A673 (cell line): Measurements from ENCODE around the gene SEPTIN1. TPM values are rescaled to one million over a fixed set of nuclear protein-coding genes. Genes with fewer than 3 reads are reported as not detected.
A peak's percentile ranks its signal among the peaks of the same experiment; 100 is the strongest.

ENCODE experiments used
- BruUV-seq: library from RNA; stranded (reverse); fragments of 400-500 nt; replicated peaks from 2 replicates; lab custom pipeline; 2021; lab: Mats Ljungman, UMichigan
- CTCF ChIA-PET: fragments of 300-600 bp; sonication (Branson Sonifier 250); formaldehyde crosslinking; loops from one replicate; lab custom pipeline; 2022; ENCODE audit warnings: antibody characterized with exemption; lab: Charles Lee
- POLR2A ChIA-PET: fragments of 300-600 bp; sonication (Branson Sonifier 250); formaldehyde crosslinking; loops from one replicate; lab custom pipeline; 2022; ENCODE audit warnings: antibody characterized with exemption; ENCODE audit not compliant: low non-redundant PET; lab: Charles Lee
- DNase-seq: peaks from one replicate; pipeline ENCODE4 v3.0.0-alpha.2; 2015; ENCODE audit warnings: low spot score
- H3K27ac ChIP-seq: fragments of 200-600 bp; sonication (generic); 2 replicates; pipeline ENCODE4 v1.5.1; 2016; ENCODE audit warnings: mixed run types, low read depth, mild to moderate bottlenecking, mixed read lengths, antibody characterized with exemption, low read length; ENCODE audit not compliant: poor library complexity, severe bottlenecking
- H3K27me3 ChIP-seq: fragments of 200-600 bp; sonication (generic); replicated peaks from 2 replicates; pipeline ENCODE4 v1.6.1; 2017; ENCODE audit warnings: mixed run types, low read depth, mild to moderate bottlenecking, mixed read lengths, antibody characterized with exemption, low read length; ENCODE audit not compliant: insufficient read depth, poor library complexity
- H3K36me3 ChIP-seq: fragments of 200-600 bp; sonication (generic); 2 replicates; pipeline ENCODE4 v1.6.1; 2016; ENCODE audit warnings: mixed run types, mild to moderate bottlenecking, mixed read lengths, antibody characterized with exemption, low read length; ENCODE audit not compliant: insufficient read depth, poor library complexity, severe bottlenecking
- H3K4me1 ChIP-seq: fragments of 200-600 bp; sonication (generic); 2 replicates; pipeline ENCODE4 v1.6.1; 2017; ENCODE audit warnings: mixed run types, mild to moderate bottlenecking, mixed read lengths, antibody characterized with exemption, low read length; ENCODE audit not compliant: insufficient read depth, poor library complexity, severe bottlenecking
- H3K4me3 ChIP-seq: fragments of 200-600 bp; sonication (generic); 2 replicates; pipeline ENCODE4 v1.5.1; 2016; ENCODE audit warnings: low read depth, mixed run types, mild to moderate bottlenecking, mixed read lengths, low read length; ENCODE audit not compliant: poor library complexity, severe bottlenecking
- H3K9me3 ChIP-seq: fragments of 200-600 bp; sonication (generic); 2 replicates; pipeline ENCODE4 v1.6.1; 2016; ENCODE audit warnings: mixed run types, low read depth, mild to moderate bottlenecking, mixed read lengths, antibody characterized with exemption, low read length; ENCODE audit not compliant: poor library complexity, severe bottlenecking
- EZH2 ChIP-seq: fragments of 200-600 bp; sonication (generic); IDR thresholded peaks from 2 replicates; pipeline ENCODE4 v1.6.1; 2017; ENCODE audit warnings: borderline replicate concordance, low read depth, mild to moderate bottlenecking, mixed read lengths, antibody characterized with exemption, low read length; ENCODE audit not compliant: poor library complexity, severe bottlenecking
- intact Hi-C: fragments of 100-400 bp; cut with micrococcal nuclease; formaldehyde crosslinking; loops from one replicate; pipeline ENCODE4 v1.10.0; 2022; ENCODE audit not compliant: unreplicated experiment
- total RNA-seq: library from RNA; stranded (reverse); gene quantifications from 2 replicates; pipeline ENCODE4 v1.2.3, GENCODE V29; 2021
- TF ChIP-seq, protein P1 (sequence below): fragments of 300-800, 200-600 bp; sonication (generic); conservative IDR thresholded peaks from 2 replicates; pipeline ENCODE4 v1.5.1; 2017; ENCODE audit warnings: low read depth, mild to moderate bottlenecking, antibody characterized with exemption, low read length, moderate library complexity, mixed read lengths

The SEPTIN1 gene
- total RNA-seq, 1 experiment from 2014 or later: 0.86 TPM

DNA sequence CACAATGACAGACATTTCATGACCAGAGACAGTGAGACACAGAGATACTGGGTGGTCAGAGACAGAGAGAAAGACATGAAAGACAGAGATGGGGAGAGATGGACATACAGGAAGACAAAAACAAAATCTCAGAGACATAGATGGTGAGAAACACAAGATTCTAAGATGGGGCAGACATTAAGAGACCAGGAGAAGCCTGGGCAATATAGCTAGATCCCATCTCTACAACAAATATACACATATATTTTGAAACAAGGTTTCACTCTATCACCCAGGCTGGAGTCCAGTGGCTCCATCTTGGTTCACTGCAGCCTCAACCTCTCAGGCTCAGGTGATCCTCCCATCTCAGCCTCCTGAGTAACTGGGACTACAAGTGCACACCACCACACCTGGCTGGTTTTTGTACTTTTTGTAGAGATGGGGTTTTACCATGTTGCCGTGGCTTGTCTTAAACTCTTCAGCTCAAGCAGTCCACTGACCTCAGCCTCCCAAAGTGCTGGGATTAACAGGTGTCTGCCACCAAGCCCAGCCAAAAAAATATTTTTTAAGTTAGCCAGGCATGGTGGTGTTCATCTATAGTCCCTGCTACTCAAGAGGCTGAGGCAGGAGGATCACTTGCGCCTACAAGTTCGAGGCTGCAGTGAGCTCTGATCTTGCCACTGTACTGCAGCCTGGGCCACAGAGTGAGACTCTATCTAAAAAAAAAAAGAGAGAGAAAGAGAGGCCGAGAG, 2.1 kb downstream of the SEPTIN1 start:
- DNase-seq: no peak
- Histone ChIP-seq H3K9me3 (no peaks in the 10 kb centered on the region), H3K27me3 (no peaks in the 10 kb centered on the region), H3K4me3 (no peak overlapping the region), H3K27ac (no peak overlapping the region), H3K4me1 (peaks cover 6% of the 10 kb centered on the region), H3K36me3 (no peaks in the 10 kb centered on the region)
- intact Hi-C loops: no loop called here
- ChIA-PET POLR2A (no interaction called here), CTCF (no interaction called here)
- TF ChIP-seq, protein P1, sequence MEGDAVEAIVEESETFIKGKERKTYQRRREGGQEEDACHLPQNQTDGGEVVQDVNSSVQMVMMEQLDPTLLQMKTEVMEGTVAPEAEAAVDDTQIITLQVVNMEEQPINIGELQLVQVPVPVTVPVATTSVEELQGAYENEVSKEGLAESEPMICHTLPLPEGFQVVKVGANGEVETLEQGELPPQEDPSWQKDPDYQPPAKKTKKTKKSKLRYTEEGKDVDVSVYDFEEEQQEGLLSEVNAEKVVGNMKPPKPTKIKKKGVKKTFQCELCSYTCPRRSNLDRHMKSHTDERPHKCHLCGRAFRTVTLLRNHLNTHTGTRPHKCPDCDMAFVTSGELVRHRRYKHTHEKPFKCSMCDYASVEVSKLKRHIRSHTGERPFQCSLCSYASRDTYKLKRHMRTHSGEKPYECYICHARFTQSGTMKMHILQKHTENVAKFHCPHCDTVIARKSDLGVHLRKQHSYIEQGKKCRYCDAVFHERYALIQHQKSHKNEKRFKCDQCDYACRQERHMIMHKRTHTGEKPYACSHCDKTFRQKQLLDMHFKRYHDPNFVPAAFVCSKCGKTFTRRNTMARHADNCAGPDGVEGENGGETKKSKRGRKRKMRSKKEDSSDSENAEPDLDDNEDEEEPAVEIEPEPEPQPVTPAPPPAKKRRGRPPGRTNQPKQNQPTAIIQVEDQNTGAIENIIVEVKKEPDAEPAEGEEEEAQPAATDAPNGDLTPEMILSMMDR: no peak
- TF ChIP-seq EZH2: no peak
- no TSS peak for BruUV-seq

DNA sequence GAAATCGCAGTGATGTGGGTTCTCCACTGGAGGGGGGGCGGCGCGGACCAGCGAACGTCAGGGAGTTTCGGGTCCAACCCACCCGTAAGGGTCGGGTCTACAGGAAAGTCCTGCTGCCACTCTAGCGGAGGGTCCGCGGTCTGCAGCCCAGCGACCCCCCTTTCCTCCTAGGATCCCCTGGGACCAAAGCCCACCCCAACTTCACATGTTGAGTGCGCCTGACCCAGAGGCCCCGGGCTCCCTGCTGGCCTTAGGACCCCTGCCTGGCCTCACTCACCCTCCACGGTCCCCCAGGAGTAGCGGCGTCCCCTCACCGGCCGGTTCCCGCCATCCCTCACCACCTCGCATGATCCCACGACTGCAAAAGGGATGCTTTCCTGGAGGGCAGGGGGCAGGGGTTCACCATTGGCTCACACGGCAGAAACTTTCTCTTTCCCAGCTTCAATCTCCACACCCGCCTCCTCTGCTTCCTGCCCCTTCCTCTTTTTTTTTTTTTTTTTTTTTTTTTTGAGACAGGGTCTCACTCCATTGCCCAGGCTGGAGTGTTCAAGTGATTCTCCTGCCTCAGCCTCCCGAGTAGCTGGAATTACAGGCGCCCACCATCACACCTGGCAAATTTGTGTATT, 3.1 kb downstream of the SEPTIN1 start:
- no peak for DNase-seq
- H3K4me3 ChIP-seq: peak overlapping the region; percentile 88
- no TSS peak for BruUV-seq
- CTCF ChIA-PET: interaction anchor here (0.6 kb wide), 1 partner anchor 236 kb away, joined by 3 read pairs; no protein-coding TSS in a partner anchor
- no peaks in the 10 kb centered on the region for H3K9me3 ChIP-seq
- H3K4me1 ChIP-seq: peaks cover 6% of the 10 kb centered on the region
- TF ChIP-seq EZH2: no peak
- TF ChIP-seq, protein P1: no peak
- H3K27ac ChIP-seq: peak overlapping the region; percentile 41
- POLR2A ChIA-PET: no interaction called here
- intact Hi-C loops: no loop called here
- H3K27me3 ChIP-seq: no peaks in the 10 kb centered on the region
- H3K36me3 ChIP-seq: no peaks in the 10 kb centered on the region

DNA sequence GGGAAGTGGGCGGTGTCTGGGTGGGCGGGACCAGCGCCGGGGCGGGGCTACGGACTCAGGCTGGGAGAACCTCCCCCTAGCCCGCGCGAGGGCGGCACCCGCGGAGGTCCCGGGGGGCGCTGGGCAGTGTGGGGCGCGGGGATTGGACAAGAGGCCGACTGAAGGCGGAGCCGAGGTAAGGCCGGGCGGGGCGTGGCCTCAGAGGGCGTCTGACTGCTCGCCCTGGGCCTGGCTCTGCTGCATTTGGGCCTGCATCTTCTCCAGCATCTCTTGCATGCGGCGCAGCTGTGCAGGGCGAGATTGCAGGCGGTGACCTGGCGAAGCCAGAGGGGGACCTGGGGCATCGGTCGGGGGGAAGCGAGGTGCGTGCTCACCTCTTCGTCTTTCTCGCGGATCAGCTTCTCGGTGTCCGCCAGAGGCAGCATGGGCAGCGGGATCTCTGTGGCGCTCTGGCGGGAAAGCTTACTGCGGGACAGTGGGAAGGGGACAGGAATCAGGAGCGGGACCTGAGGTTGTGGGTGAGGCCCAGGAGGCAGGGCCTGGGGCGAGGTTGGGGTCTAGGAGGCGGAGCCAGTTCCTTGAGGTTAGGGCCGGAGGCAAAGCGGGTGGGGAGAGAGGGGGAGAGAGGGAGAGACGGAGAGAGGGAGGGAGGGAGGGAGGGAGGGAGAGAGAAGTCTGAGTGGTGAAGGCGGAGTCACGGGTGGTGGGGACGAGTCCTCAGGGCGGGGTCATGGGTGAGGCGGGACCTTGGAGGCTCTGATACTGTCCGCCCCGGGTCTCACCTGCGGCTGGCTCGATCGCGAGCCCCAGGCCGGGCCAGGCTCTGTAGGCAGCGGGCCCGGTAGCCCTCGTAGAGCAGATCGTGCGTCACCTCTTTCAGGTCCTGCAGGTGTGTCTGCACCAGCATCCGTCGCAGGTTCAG, 3.9 kb downstream of the SEPTIN1 start:
- Histone ChIP-seq H3K4me1 (peaks cover 6% of the 10 kb centered on the region), H3K9me3 (no peaks in the 10 kb centered on the region), H3K27me3 (no peaks in the 10 kb centered on the region), H3K36me3 (no peaks in the 10 kb centered on the region), H3K4me3 (peak overlapping the region; percentile 88), H3K27ac (peak overlapping the region; percentile 100)
- DNase-seq: peak; percentile 99
- TF ChIP-seq EZH2: no peak
- TF ChIP-seq, protein P1: 0 out of 2 replicates have a peak, but pooled peaks have one; percentile 19
- BruUV-seq: no TSS peak
- ChIA-PET CTCF (interaction anchor here (0.6 kb wide), 1 partner anchor 237 kb away, joined by 3 read pairs; no protein-coding TSS in a partner anchor), POLR2A (interaction anchor here (0.8 kb wide), 1 partner anchor 28 kb away, joined by 3 read pairs; no protein-coding TSS in a partner anchor)
- intact Hi-C loops: no loop called here
